ENCODE data around the gene ANKRD66.
"Not testable (repeated sequence)": the region's sequence is repeated elsewhere in the genome, so short reads cannot be mapped to it uniquely, and the experiment has no call there.

The ANKRD66 gene

DNA sequence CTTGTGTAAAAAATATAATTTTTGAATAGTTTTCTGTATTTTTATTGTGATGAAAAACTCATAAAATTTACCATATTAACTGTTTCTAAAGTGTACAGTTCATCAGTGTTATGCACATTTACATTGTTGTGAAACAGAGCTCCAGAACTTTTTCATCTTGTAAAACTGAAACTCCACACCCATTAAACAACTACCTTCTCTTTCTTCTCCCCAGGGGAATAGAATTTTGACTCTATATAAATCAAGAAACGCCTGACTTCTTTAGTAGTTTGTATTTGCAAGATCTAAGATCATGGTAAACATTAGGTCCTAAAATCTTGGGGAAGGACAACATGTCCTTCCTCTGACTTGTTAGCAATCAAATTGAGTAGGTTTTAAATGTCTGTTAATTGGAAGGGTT, 9.1 kb downstream of the ANKRD66 start:
- DNase-seq (ENCODE audit: low read depth, low spot score) = no peak

DNA sequence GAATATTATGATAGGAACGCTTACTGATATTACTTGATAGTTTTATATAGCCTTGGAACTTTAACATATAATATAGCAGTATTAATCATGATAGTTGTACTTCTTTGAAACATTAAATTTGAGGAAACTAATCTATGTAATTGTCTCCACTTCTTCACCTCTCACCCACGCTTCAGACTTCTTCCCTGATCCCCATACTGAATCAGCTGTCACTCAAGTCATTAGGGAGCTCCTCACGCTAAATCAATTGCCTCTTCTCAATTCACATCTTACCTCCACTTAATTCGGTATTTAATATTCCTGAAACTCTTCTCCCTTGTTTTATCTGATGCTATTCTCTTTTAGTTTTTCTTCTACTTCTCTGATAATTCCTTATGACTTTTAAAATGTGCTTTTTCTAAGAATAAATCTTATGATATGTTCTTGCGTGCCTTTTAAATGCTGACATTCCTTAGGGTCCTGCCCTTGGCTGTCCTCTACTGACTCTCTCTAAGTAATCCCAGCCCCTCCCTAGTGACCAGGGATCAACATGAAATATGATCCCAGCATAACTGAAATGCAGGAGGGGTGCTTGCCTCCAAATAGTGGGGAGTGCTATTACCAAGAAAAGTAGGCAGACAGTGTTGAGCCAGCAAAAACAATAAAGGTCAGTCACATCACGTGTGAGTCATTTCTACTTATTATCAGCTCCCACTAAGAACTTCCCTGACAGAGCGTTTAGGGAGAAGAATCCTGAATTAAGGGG, 9.9 kb downstream of the ANKRD66 start:
- DNase-seq (ENCODE audit: low read depth, low spot score) = no peak

GRCh38 chr6:46757214-46757596, 10.5 kb downstream of the ANKRD66 start:
- DNase-seq (ENCODE audit: low read depth, low spot score) = no peak

DNA sequence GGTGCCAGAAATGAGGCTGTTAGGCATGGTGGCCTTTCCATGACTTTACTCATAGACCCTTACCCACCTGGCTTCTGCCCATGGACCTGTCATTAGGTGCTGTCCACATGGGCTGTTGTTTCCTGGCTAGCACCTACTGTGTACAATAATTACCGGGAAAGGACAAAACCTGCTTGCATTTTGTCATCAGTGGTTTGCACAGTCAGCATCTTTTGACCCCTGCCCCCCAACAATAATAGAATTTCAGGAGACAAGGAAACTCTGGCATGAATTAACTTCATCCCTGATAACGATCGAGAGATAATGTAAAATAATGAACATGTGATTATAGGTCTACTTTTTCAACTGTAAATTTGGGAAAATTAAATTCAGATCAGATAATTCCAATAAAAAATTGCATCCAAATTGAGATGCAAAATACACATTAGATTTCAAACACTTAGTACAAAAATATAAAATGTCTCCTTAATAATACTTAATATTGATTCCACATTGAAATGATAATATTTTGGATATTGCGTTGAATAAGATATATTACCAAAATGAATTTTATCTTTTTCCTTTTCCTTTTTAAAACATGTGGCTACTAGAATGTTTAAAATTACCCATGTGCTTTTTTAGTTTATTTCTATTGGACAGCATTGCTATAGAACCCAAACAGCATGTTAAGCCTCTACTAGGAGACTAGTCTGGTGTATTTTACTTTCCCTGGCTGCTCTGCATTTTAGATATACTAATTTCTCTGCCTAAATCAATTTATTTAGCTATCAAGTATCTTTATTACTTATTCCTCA, 12.4 kb downstream of the ANKRD66 start:
- DNase-seq (ENCODE audit: low read depth, low spot score) = no peak

DNA sequence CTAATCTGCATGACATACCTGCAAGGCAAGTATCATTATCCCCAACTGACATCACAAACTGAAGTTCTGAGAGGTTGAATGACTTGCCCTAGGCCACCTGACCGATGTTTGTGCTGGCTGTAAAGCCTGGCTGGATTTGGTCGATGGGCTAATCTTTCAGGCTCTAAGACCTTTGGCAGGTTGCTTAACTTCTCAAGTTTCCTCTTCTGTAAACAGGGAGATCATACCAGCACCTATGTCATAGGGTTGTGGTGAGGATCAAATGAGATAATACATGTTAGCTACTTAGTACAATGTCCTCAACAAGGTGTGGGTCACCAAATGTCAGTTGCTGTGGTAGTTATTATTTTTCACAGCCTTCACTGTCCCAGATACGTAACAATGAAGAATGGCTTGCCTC, 14.2 kb downstream of the ANKRD66 start:
- DNase-seq (ENCODE audit: low read depth, low spot score) = no peak

DNA sequence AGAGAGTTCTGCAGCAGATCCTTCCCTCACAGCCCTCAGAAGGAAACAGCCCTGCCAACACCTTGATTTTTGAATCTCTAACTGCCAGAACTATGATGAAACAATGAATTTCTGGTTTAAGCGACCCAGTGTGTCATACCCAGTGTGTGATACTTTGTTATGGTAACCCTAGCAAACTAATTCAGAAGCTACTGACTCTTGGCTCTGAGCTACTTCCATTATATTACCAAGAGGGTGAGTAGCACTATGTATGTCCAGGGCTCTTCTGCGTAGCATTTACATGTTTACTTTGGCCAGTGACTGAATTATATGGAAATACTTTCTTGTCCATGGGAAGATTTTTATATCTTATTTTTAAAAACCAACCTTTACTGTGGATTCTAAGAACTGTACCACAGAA, 16.7 kb downstream of the ANKRD66 start:
- no peak for DNase-seq (ENCODE audit: low read depth, low spot score)

GRCh38 chr6:46764280-46764679, 17.5 kb downstream of the ANKRD66 start:
- DNase-seq (ENCODE audit: low read depth, low spot score) = not testable (repeated sequence)

GRCh38 chr6:46764961-46765360, 18.2 kb downstream of the ANKRD66 start:
- no peak for DNase-seq (ENCODE audit: low read depth, low spot score)

DNA sequence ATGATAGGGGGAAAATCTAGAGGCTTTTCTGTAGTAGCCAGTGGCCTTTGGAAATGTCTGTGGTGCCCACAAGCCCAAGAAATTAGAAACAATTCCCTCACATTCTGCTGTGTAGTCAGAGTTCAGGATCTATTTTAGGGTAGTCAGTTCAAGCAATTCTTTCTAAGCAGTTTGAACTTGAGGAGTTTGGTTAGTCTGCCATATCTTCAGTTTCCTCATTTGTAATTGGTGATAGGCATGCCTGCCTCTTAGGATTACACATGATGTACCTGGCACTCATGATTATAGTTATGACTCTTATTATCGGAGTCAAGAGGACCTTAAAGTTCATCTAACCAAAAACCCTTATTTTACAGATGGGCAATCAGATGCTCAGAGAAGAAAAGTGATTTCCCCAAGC, 25.3 kb downstream of the ANKRD66 start:
- no peak for DNase-seq (ENCODE audit: low read depth, low spot score)

DNA sequence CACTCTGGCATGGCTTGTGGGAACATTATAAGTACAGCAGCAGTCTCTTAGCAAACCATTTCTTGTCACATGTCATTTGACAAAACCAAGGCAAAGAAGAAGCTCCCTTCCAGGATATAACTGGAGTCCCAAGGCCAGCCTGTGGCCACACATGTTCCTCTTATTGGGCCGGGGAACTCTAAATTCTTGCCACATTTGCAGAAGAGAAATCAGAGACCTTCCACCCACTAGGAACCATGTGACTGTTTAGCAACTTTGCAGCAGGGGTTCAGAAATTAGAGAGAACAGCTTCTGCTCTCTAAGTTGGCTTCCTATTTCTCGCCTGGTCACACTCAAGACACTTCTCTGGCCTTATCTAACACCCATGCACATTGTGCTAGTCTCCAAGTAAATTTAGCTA, 26.0 kb downstream of the ANKRD66 start:
- DNase-seq (ENCODE audit: low read depth, low spot score) = no peak

DNA sequence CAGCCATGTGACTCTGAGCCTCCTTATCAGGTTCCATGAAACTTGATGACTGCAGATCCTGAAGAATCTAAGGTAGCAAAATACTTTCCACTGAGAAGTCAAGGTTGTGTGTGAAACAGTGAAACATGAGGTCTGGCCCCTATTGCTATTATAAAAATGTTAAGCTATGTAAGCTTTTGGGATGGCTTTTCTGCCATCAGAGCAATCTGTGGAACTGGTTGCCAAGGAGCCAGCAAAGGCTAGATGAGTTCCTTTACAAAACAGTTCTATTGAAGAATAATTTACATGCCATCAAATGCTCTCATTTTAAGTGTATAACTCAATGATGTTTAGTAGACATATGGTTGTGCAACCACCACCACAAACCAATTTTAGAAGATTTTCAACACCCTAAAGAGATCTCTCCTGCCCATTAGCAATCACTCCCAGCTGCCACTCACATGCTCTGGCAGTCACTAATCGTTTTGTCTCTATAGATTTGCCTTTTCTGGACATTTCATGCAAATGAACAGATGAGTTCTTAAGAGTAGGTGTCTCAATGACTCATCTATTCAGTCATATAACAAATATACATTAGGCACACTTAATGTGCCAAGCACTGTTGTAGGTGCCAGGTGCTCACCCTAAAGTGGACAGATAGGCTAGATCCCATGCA, 26.6 kb downstream of the ANKRD66 start:
- DNase-seq (ENCODE audit: low read depth, low spot score) = no peak

DNA sequence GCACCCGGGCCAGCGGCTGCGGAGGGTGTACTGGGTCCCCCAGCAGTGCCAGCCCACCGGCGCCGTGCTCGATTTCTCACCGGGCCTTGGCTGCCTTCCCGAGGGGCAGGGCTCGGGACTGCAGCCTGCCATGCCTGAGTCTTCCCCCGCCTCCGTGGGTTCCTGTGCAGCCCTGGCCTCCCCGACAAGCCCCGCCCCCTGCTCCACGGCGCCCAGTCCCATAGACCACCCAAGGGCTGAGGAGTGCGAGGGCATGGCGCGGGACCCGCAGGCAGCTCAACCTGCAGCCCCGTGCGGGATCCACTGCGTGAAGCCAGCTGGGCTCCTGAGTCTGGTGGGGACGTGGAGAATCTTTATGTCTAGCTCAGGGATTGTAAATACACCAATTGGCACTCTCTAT, 28.0 kb downstream of the ANKRD66 start:
- DNase-seq (ENCODE audit: low read depth, low spot score) = not testable (repeated sequence)

- no peak for DNase-seq (ENCODE audit: low read depth, low spot score)
Measured at GRCh38 chr6:46776070-46776712, 29.5 kb downstream of the ANKRD66 start.

GRCh38 chr6:46777476-46778346, 31.0 kb downstream of the ANKRD66 start:
- DNase-seq (ENCODE audit: low read depth, low spot score) = no peak

- no peak for DNase-seq (ENCODE audit: low read depth, low spot score)
Measured at GRCh38 chr6:46781478-46782378, 35.0 kb downstream of the ANKRD66 start.

- DNase-seq (ENCODE audit: low read depth, low spot score) = no peak
Measured at GRCh38 chr6:46784535-46784934, 37.8 kb downstream of the ANKRD66 start.

DNA sequence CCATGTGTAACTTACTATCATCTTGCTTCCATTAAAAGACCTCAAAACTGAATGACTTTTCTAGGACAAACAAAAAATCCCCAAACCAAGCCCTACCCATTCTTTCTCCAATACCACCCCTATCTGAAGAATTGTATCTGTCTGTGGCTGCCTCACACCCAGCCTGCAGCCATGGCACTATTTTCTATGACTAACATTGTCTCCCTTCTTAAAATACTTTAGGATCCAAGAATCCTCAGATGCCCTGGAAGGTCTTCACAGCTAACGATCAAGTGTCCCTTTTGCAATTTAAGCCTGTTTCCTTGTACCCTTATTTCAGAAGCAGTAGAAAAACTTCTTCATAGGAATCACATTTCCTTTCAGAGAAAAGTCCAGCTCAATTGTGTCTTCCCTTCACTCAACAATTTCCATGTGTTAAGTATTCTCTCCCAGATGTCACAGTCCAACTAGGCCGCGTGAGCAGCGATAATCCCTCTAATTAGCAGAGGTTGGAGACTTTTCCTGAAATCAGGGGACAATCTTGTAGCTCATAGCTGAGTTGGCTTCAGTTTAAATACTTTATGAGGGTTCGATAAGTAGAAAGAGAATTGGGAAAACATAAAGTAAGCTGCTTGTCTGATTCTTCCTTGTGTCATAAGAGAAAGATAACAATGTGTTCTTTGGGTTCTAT, 41.3 kb downstream of the ANKRD66 start:
- no peak for DNase-seq (ENCODE audit: low read depth, low spot score)

DNA sequence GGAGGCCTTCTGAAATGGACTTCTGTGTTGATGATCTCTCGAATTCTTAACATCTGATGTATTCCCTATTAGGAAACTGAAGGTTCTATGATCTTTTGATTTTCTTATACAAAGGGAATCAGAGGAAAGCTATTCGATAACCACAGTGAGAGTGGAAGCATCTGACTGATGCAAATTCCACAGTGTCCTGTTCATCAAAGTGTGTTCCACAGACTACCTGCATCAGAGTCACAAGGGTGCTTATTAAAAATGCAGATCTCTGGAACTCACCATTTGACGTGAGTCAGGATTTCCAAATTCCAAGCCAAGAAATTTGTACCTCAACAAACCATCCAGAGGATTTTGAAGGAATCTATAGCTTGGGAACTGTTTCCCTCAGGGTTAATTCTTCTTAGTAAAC, 42.1 kb downstream of the ANKRD66 start:
- no peak for DNase-seq (ENCODE audit: low read depth, low spot score)

Data from activated naive CD8-positive, alpha-beta T cell treated with anti-CD3 and anti-CD28 coated beads, Interleukin-2, amount 50 U/mL, for 16 hours (primary cell).